ENCODE measurements around the gene RHBDL1.

Gene RHBDL1

GRCh38 chr16:717450-718245 is 42.2 kb downstream of the RHBDL1 start:
- in situ Hi-C loops (cut with MboI; ENCODE audit: low sequenced_read_pairs) = no loop called here

- in situ Hi-C loops (cut with MboI; ENCODE audit: low sequenced_read_pairs) = no loop called here
Observed at GRCh38 chr16:718389-718788, 42.9 kb downstream of the RHBDL1 start.

GRCh38 chr16:718922-719321 is 43.5 kb downstream of the RHBDL1 start:
- in situ Hi-C loops (cut with MboI; ENCODE audit: low sequenced_read_pairs) = no loop called here

GRCh38 chr16:719815-720446 is 44.5 kb downstream of the RHBDL1 start:
- in situ Hi-C loops (cut with MboI; ENCODE audit: low sequenced_read_pairs) = no loop called here

- in situ Hi-C loops (cut with MboI; ENCODE audit: low sequenced_read_pairs) = no loop called here
Observed at GRCh38 chr16:720447-720989, 45.0 kb downstream of the RHBDL1 start.

GRCh38 chr16:720990-721764 is 45.7 kb downstream of the RHBDL1 start, which contains the start of gene ANTKMT:
Gene ANTKMT (plus strand): TSS chr16:721146. CDS start chr16:721275, 129 bp downstream.
- in situ Hi-C loops (cut with MboI; ENCODE audit: low sequenced_read_pairs) = no loop called here

- in situ Hi-C loops (cut with MboI; ENCODE audit: low sequenced_read_pairs) = no loop called here
Observed at GRCh38 chr16:721765-722540, 46.5 kb downstream of the RHBDL1 start.

- in situ Hi-C loops (cut with MboI; ENCODE audit: low sequenced_read_pairs) = no loop called here
Observed at GRCh38 chr16:722835-723633, 47.6 kb downstream of the RHBDL1 start.

- in situ Hi-C loops (cut with MboI; ENCODE audit: low sequenced_read_pairs) = no loop called here
Observed at GRCh38 chr16:723695-724094, 48.2 kb downstream of the RHBDL1 start.

- in situ Hi-C loops (cut with MboI; ENCODE audit: low sequenced_read_pairs) = no loop called here
Observed at GRCh38 chr16:724188-725040, 48.9 kb downstream of the RHBDL1 start.

- in situ Hi-C loops (cut with MboI; ENCODE audit: low sequenced_read_pairs) = no loop called here
Observed at GRCh38 chr16:725041-725376, 49.5 kb downstream of the RHBDL1 start.

- in situ Hi-C loops (cut with MboI; ENCODE audit: low sequenced_read_pairs) = no loop called here
Observed at GRCh38 chr16:725463-726187, 50.2 kb downstream of the RHBDL1 start.

- in situ Hi-C loops (cut with MboI; ENCODE audit: low sequenced_read_pairs) = no loop called here
Observed at GRCh38 chr16:726188-726437, 50.6 kb downstream of the RHBDL1 start.

- in situ Hi-C loops (cut with MboI; ENCODE audit: low sequenced_read_pairs) = no loop called here
Observed at GRCh38 chr16:726438-727290, 51.2 kb downstream of the RHBDL1 start, which contains the start of the genes CCDC78 and HAGHL. Gene CCDC78 (minus strand): TSS chr16:726443. CDS start chr16:726367, 76 bp downstream. Gene HAGHL (plus strand): TSS chr16:727106. CDS start chr16:727510, 404 bp downstream.

GRCh38 chr16:727291-727977 is 52.0 kb downstream of the RHBDL1 start:
- in situ Hi-C loops (cut with MboI; ENCODE audit: low sequenced_read_pairs) = no loop called here

Measured in hTERT RPE-1 (cell line).